KOPT-K1 (cell line): ENCODE data around the gene MX2.

ENCODE experiments used
- H3K27ac ChIP-seq: fragments of 200-600 bp; sonication (generic); 2 replicates; pipeline ENCODE4 v1.5.1; 2016; ENCODE audit warnings: antibody characterized with exemption, mild to moderate bottlenecking, low read depth, low read length; ENCODE audit not compliant: poor library complexity, severe bottlenecking
- H3K36me3 ChIP-seq: fragments of 200-600 bp; sonication (generic); 2 replicates; pipeline ENCODE4 v1.5.1; 2017; ENCODE audit warnings: antibody characterized with exemption, mild to moderate bottlenecking, low read length, moderate library complexity; ENCODE audit not compliant: insufficient read depth
- H3K9me3 ChIP-seq: fragments of 200-600 bp; sonication (generic); 2 replicates; pipeline ENCODE4 v1.5.1; 2017; ENCODE audit warnings: antibody characterized with exemption, low read length, mild to moderate bottlenecking; ENCODE audit not compliant: insufficient read depth, poor library complexity, severe bottlenecking

Gene MX2

GRCh38 chr21:41458559-41458958 lies 96.7 kb downstream of the MX2 start:
- Histone ChIP-seq H3K9me3 (peaks cover 9% of the 10 kb centered on the region), H3K36me3 (no peaks in the 10 kb centered on the region), H3K27ac (no peak overlapping the region)
